HG03159 (cell line): Measurements from ENCODE around the gene ADAMTS12.

Source experiments
- ATAC-seq: cut with Tn5 transposase; IDR thresholded peaks from one replicate; pipeline ENCODE4 v1.9.1; 2021; ENCODE audit warnings: mild to moderate bottlenecking, moderate library complexity; ENCODE audit not compliant: unreplicated experiment

Gene ADAMTS12

DNA sequence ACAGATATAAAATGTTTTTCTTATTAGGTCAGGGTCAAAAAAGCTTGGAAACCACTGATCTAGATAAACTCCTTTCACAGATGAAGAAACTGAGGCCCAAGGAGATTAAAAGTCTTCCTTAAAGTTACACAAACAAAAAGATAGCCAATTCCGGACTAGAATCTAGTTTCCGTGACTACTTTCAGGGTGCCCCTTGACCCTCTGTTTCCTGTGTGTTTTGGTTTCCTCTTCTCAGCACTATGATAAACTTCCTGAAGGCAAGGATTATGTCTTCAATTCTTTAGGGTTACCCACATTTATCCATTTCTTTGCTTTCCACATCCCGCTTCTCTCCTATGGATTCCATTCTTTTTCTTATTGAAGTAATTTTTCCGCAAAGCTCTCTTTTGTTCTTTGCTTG, 83.1 kb downstream of the ADAMTS12 start:
- ATAC-seq = no peak

DNA sequence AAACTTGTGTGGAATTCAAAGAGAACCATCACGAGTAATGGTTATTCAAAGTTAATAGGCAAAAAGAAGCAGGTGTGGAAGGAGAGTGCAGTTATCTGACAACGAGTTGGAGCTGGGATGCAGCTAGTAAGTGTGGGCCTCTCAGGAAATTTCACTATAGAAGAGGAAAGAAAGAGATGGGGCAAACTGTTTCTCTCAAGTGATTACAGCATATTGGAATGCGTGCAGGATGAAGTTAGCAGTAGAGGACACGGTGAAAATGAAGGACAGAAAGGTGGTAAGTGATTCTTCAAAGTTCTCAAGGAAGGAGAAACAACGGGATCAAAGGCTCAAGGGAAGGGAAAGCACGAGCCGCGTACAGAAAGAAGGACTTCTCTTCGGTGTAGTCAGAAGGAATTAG, 84.0 kb downstream of the ADAMTS12 start:
- no peak for ATAC-seq

DNA sequence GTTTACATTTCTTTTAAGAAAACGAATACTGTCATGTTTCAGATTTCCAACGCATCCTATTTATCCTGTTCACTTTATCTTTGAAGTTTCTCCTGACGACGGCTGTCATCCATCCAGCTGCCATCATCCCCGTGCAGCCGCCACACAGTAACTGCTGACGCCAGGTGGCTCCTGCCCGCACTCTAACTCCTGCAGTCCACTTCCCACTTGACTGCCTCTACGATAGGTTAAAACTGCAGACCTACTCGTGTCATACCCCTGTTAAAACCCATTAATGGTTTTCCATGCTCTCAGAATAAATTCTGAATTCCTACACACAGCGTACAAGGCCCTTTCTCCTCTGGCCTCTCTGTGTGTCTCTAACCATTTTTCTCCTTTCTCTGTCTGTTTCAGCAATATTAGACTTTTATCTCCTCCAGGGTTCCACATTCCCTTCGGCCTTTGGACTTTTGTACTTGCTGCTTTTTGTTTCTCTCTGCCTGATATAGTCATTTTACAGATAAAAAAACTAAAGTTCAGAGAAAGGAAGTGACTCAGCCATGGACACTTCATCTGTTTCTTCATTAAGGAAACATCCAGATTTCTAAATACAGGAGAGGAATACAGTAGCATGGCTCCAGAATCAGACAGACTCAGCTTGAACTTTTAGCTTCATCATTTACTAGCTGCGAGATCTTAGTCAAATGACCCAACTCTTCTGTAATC, 84.9 kb downstream of the ADAMTS12 start:
- no peak for ATAC-seq

DNA sequence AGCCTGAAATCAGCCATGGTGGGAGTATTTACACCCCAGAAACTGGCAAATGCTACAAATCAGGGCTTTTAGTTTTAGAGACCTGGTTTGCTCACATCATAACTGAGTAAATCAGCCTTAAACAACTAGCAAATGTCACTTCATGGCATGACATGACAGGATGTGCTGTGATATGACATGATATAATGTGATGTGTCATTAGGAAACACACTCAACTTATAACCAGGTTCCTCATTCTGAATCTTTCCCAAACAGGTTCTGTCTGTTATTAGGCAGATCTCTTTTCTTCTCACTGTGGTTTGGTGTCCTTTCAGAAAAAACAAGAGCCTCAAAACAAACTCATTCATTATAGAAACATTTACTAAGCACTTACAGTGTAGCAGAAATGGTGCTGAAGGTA, 90.5 kb downstream of the ADAMTS12 start:
- no peak for ATAC-seq

DNA sequence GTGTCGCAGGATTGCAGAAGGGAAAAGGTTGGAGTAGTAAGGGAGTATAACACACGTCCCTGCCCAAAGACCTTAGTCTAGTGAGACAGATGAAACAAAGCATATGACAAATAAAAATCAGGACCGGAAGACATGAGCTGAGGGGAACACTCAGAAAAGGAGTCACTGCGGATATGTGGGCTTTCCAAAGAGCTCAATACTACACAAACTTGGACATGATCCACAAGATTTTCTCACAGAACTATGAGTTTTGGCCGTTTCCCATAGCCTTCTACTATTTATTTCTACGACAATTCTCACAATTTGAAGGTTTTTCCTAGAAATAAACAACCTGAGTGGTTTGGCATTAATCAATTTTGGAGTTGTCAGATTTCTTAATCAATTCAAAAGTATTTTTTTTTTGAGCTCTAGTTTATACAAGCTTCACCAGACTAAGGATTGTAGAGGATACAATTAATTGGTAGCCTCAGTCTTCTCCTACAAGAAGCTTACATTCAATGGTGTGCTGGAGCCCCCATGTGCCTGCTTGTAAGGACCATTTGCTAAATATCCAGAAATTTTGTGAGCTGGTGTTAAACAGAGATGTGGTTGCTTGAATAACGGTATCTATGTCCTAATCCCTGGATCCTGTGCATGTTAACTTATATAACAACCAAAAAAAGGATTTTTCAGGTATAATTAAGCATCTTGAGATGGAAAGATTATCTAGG, 91.4 kb downstream of the ADAMTS12 start:
- ATAC-seq = no peak

DNA sequence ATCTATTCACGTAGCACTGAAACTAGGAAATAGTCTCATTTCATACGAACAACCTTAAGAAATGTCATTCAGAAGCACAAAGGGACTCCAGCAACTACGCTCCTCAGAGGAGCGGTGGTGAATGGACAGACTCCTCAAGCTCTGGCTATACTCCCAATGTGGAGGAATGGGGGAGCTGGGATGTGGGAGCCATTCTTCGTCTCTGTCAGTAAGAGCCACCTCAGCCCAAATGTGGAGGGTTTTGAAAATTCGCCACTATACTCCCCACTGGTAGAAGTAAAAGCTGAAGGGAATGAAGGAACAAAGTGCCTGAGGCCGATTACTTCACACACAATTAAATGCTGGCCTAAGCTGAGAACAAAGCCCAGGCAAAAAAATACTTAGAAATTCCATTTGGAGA, 96.3 kb downstream of the ADAMTS12 start:
- ATAC-seq = no peak

DNA sequence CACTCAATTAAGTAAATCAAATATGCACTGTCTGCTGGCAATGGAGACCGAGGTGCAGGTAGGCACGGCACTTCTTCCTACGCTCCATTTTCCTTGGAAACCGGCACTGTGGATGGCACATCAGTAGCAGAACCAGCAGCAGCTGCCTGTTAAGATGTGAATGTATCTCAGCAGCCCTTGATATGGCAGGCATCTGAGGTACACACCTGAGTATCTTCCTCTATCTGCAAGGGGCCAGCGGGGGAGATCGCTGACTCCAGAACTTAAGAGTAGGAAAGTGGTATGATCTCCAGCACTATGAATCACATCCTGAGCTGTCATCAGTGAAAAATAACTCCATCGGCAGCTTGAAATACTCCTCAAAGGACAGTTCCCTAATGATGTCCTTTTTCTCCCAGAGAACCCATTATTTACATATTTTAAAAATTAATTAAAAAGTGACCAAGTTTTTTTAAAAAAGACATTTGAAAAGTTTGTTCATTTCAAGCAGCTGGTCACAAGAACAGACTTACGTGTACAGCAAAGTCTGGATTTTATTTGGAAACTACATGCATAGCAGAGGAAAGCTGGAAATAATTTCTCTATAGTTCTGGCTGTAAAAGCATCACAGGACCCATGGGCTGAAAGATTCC, 97.1 kb downstream of the ADAMTS12 start:
- no peak for ATAC-seq

DNA sequence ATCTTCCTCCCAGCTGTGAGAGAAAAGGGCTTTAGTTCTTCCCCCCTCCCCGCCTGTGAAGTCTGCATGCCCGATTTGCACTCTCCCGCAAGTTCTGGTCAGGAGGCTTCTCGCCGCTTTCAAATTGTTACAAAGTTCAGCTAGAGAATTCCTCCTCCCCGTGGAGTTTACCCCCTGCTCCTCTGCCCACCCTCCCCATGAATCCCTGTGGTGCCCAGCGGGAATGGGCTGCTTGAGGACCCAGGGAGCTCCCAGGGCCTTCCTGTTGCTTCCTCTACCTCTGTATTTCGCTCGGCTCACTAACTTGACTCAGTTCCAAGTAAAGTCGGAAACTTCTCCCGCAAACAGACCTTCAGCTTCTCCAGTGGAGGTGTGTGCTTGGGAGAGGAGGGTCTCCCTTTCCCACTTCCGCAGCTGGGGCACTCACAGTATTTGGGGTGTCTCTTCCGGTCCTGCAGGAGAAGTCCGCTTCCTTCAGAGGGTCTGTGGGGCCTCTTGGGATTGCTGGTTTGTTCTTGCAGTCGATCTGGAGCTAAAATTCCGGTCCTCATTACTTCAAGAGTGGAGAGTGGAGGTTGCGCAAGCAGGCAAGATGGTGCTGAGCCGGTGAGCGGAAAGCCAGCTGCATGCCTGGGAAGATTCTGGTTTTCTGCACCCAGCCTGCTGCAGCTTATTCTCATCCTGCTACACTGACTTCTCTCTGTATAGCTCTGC, 97.8 kb downstream of the ADAMTS12 start:
- ATAC-seq = no peak

DNA sequence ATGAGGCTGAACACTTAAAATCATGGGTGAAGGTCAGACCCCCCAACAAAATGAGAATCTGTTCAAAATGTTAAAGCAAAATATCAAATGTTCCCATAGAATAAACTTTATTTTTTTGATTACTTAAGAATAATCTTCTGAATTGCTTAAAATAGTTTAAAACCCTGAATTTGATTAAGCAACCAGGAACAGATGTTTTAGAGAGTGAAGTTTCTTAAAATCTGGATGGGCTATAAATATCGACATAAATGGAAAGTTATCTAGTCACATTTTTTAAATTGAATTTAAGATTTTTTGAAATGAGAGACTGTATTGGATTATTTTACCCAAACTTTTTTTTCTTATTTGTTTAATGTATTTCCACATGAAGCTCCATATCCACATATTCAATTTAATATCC, 98.5 kb downstream of the ADAMTS12 start:
- no peak for ATAC-seq

DNA sequence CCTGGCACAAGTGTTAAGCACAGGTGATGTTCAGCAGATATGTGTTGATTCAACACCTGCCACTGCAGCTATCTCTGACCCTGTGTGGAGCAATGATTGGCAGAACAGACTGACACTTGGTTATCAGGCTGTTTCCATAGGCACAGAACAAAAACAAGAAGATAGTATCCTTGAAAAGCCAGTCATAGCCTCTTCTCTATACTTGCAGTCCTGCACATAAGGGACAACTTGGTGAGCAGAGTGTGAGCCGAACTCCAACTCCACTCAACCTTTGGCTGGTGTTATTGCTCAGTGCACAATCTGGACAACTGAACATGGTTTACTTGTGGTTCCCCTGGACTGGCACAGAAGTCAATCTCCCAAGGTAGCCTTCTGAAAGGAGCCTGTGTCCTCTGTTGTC, 99.2 kb downstream of the ADAMTS12 start:
- ATAC-seq = no peak

DNA sequence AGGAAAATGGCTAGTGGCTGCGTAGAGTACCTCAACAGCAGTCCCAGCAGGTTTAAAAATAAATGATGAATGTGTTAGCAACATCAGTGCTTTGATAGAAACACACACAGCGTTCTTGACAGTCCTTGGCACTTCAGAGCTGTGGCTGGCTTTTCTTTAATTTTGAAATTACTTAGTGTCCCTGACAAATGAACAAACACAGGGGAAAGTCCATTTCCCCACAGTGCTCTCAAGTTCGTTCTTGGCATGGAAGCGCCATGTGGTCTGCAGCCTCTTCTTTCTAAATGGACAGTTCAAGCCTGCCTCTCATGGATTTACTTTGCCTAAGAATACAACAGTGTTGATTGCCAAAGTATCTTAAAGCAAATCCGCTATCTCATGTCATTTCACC, 102.2 kb downstream of the ADAMTS12 start:
- ATAC-seq = no peak

DNA sequence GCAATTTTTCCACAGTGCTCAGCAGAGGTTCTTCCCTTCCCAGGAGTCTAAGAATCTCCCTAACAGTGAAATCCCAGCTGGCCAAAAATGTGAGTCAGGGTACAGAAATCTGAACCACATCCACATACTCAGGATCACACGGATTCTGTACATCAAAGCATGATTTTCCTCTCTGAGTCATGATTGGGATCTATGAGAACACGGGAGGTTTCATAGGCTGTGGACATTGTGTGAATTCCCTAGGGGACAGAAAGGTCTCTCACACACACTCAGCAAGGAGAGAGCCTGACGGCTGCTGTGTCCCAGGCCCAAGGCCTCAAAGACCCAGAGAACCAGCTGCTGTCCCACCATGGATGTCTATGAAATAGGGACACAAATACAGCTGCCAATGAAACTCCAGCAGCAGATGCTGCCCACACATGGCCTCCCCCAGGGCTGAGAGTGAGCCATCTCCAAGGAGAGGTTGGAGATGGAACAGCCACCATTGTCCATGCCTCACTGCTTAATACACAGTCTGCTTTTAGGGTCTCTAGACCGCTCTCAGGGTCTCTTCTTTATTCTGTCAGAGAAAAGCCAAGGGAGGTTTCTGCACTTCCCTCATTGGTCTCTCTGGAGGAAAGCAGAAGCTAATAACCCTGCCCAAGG, 102.7 kb downstream of the ADAMTS12 start:
- no peak for ATAC-seq

DNA sequence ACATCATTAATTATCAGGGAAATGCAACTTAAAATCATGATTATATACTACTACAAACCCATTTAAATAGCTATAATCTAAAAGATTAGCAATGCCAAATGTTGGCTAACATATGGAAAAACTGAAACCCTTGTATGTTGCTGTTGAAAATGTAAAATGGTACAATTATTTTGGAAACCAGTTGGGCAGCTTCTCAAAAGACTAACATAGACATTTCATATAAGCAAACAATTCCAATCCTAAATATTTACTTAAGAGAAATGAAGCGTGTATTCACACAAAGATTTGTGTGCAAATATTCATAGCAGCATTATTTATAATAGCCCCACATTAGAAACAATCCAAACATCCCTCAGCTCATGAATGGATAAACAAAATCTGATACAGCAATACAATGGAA, 106.2 kb downstream of the ADAMTS12 start:
- no peak for ATAC-seq

DNA sequence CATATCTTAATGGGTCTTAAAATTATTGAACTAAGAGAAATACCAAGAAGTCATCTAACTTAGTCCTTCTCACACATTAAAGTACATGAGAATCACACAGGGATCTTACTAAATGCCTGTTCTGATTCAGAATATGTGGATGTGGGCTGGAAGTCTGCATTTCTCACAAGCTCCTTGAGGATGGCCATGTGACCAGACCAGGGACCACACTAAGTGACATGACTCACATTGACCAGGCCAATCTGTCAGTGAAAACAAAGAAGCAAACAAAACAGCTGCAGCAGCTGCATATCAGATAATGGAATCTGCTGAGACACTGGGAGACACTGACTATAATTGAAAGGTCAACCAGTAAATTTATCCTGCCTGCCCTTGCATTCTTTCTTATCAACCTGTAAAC, 110.5 kb downstream of the ADAMTS12 start:
- no peak for ATAC-seq

DNA sequence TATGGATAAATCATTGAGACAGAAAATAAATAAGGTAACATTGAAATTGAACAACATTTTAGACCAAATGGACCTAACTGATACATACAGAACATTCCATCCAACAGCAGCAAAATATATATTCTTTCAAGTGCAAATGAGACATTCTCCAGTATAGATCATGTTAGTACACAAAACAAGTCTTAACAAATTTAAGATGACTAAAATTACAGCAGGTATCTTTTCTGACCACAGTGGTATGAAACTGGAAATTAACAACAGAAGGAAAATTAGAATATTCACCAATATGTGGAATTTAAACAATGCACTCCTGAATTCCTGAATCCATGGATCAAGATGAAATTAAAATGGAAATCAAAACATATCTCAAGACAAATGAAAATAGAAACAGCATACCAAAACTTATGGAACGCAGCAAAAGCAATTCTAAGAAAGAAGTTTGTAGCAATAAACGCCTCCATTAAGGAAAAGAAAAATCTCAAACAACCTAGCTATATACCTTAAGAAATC, 115.6 kb downstream of the ADAMTS12 start:
- no peak for ATAC-seq

DNA sequence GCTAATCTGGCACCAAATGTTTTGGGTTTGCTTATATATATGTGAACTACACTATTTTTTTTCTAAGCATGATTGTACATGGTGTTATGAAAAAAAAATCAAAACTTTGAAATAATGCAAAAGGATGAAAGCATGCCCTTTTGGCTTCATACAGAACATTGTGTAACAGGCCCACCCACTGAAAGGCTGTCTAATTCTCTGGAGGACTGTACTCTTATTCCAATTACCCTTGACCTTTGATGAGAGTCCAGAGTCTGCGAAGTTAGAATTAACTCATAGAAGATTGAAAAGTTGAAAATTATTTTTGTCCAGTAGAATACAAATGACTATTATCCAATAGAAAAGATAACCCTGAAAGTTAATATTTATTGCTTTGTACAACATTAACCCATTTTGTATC, 117.4 kb downstream of the ADAMTS12 start:
- no peak for ATAC-seq

DNA sequence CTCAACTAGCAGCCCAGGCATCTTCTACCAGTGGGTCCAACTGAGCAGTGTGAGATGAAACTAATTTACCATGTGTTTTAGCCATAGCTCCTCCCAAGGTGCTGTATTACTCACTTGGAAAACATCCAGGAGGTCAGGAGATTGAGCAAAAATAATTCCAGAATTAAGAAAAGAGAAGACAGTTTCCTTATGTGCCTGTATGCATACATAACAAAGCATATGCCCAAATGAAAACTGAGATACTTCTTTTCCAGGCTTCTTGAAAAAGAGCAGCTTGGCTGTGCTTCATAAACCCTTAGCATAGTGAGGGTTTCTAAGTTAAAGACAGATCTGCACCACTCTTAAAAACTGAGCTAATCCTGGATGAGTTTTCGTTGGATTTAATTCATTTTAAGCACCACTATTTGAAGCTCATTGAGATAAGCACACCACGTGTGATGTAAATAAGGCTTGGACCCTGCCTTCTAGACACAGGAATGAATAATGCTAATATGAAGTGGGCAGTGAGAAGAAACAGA, 119.4 kb downstream of the ADAMTS12 start:
- ATAC-seq = no peak

DNA sequence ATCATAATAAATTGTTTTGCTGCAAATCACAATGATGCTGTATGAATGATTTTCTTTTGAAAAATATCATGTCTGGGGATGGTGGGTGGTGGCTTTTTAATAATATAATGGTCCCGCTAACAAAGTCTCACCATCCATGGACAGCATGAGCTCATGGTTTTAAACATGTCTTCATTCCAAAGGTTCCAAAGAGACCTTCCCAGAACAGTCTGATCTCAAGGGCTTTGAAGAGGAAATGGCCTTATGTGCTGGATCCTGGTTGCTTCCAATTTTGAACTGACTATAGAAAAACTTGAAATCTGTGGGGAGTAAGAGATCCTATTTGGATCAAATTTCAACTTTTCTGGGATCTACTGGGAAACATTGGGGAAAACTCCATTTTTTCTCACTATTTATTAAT, 121.8 kb downstream of the ADAMTS12 start:
- ATAC-seq = no peak

DNA sequence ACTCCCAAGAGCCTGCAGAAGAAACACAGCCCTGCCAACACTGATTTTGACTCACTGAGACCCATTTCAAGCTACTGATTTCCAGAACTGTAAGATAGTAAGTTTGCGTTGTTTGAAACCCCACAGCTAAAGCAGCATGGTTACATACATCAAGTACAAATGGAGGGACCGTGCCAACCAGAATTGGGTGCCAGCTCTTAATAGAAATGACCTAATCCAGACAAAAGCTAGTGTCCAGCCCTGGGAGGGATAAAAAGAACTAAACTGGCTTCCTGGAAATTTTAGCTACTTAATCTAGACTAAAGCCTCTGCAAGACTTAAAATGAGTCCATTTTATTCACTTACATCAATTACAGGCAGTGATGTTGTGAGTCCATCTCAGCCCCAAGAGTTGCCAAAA, 122.6 kb downstream of the ADAMTS12 start:
- no peak for ATAC-seq

DNA sequence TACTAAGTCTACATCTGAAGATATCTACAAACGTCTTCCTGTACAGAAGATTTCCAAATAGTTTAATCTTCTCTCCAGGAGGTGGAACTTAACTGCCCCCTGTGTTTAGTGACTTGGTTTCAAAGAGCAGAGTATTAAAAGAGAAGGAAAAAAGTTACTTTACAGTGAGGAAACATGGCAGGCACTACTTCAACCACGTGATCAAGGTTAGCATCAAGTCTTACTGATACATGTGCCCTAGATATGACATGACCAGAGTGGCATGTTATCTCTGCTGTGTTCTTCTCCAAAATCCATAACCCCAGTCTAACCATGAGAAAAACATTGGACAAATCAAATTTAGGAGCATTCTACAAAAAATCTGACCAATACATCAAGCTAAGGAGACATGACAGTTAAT, 125.8 kb downstream of the ADAMTS12 start:
- no peak for ATAC-seq

DNA sequence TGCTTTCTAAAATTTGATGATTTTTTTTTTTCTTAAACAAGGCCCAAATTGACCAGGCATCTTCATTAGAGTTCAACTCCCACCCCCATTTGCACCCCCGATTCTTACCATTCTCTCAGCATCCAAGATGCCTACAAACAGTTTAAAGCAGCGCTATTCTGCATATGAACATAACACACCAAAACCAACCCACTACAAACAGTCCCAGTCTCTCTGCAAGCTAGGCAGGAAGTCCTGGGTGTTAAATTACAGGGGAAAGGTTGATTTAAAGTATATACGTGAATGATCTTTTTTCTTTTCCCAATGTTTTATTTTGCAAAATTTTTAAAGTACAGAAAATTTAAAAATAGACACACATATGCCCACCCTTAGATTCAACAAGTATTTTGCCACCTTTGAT, 127.0 kb downstream of the ADAMTS12 start:
- no peak for ATAC-seq
